ENCODE data around the gene THEMIS.
"Not testable (repeated sequence)": the region's sequence is repeated elsewhere in the genome, so short reads cannot be mapped to it uniquely, and the experiment has no call there.

The THEMIS gene

DNA sequence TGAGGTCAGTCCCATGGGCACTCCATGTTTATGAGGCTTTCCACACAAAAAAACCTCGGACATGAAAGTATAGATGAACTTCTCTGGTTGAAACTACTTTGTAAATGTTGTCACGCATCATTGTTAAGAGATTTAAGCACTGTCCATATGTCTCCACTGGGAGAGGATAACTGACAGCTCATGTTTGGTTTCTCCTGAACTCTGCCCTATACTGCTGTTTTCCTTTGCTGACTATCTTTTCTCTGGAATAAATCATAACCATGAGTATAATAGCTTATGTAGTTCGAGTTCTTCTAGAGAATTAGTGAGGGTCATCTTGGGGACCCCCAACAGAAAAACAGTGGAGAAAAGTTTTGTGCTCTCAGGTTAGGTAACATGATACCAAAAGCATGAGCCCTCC lies 14.3 kb downstream of the THEMIS start:
- no peak overlapping the region for H3K4me2 ChIP-seq (ENCODE audit: low read length)
- H3K4me1 ChIP-seq (ENCODE audit: control insufficient read depth, low read length): no peaks in the 10 kb centered on the region
- H3K79me2 ChIP-seq (ENCODE audit: control insufficient read depth, low read length): no peaks in the 10 kb centered on the region

GRCh38 chr6:127884134-127884533 lies 16.7 kb downstream of the THEMIS start:
- Histone ChIP-seq H3K27ac (ENCODE audit: low read depth, low read length) (no peak overlapping the region), H3F3A (ENCODE audit: control insufficient read depth, insufficient read depth) (no peaks in the 10 kb centered on the region), H3K36me3 (ENCODE audit: control insufficient read depth, low read length) (no peaks in the 10 kb centered on the region), H3K4me2 (ENCODE audit: low read length) (no peak overlapping the region), H3K4me1 (ENCODE audit: control insufficient read depth, low read length) (no peaks in the 10 kb centered on the region), H4K20me1 (ENCODE audit: control insufficient read depth, insufficient read depth, low read depth, low read length) (no peaks in the 10 kb centered on the region), H3K9me3 (ENCODE audit: control insufficient read depth, insufficient read depth, low read length) (no peaks in the 10 kb centered on the region), H3K27me3 (ENCODE audit: control insufficient read depth, low read length) (peaks cover 3% of the 10 kb centered on the region; the same call in 1 of the 2 replicates), H3K4me3 (ENCODE audit: low read length) (no peak overlapping the region), H3K9me2 (replicated peaks; ENCODE audit: control insufficient read depth, low read length) (no peaks in the 10 kb centered on the region), H3K79me2 (ENCODE audit: control insufficient read depth, low read length) (no peaks in the 10 kb centered on the region)
- no peak for TF ChIP-seq CTCF (IDR thresholded peaks at IDR 0.05; ENCODE audit: low read depth, low read length, poor library complexity, severe bottlenecking)

More for the DNA sequence above, 14.3 kb downstream of the THEMIS start:
- Histone ChIP-seq H4K20me1 (ENCODE audit: control insufficient read depth, insufficient read depth, low read depth, low read length) (no peaks in the 10 kb centered on the region), H3F3A (ENCODE audit: control insufficient read depth, insufficient read depth) (no peaks in the 10 kb centered on the region), H3K27ac (ENCODE audit: low read depth, low read length) (no peak overlapping the region), H3K9me2 (replicated peaks; ENCODE audit: control insufficient read depth, low read length) (no peaks in the 10 kb centered on the region), H3K4me3 (ENCODE audit: low read length) (no peak overlapping the region), H3K36me3 (ENCODE audit: control insufficient read depth, low read length) (no peaks in the 10 kb centered on the region), H3K9me3 (ENCODE audit: control insufficient read depth, insufficient read depth, low read length) (no peaks in the 10 kb centered on the region), H3K27me3 (ENCODE audit: control insufficient read depth, low read length) (no peaks in the 10 kb centered on the region)
- TF ChIP-seq EZH2phosphoT487 (IDR thresholded peaks at IDR 0.05; ENCODE audit: borderline replicate concordance, low read length): no peak
- no peak for TF ChIP-seq CTCF (IDR thresholded peaks at IDR 0.05; ENCODE audit: low read depth, low read length, poor library complexity, severe bottlenecking)

- not testable (repeated sequence) for H3K9me2 ChIP-seq (replicated peaks; ENCODE audit: control insufficient read depth, low read length); H3K27me3 ChIP-seq (ENCODE audit: control insufficient read depth, low read length); H3K27ac ChIP-seq (ENCODE audit: low read depth, low read length); H3K9me3 ChIP-seq (ENCODE audit: control insufficient read depth, insufficient read depth, low read length); H3K4me3 ChIP-seq (ENCODE audit: low read length); H3K4me1 ChIP-seq (ENCODE audit: control insufficient read depth, low read length); H3K79me2 ChIP-seq (ENCODE audit: control insufficient read depth, low read length); H3K36me3 ChIP-seq (ENCODE audit: control insufficient read depth, low read length); H4K20me1 ChIP-seq (ENCODE audit: control insufficient read depth, insufficient read depth, low read depth, low read length); H3F3A ChIP-seq (ENCODE audit: control insufficient read depth, insufficient read depth); H3K4me2 ChIP-seq (ENCODE audit: low read length)
These were observed 18.9 kb downstream of the THEMIS start for GRCh38 chr6:127881949-127882348.

GRCh38 chr6:127880429-127880828 lies 20.4 kb downstream of the THEMIS start:
- Histone ChIP-seq H4K20me1 (ENCODE audit: control insufficient read depth, insufficient read depth, low read depth, low read length) (no peaks in the 10 kb centered on the region), H3K27ac (ENCODE audit: low read depth, low read length) (no peak overlapping the region), H3K36me3 (ENCODE audit: control insufficient read depth, low read length) (no peaks in the 10 kb centered on the region), H3K4me1 (ENCODE audit: control insufficient read depth, low read length) (no peaks in the 10 kb centered on the region), H3F3A (ENCODE audit: control insufficient read depth, insufficient read depth) (no peaks in the 10 kb centered on the region), H3K27me3 (ENCODE audit: control insufficient read depth, low read length) (peaks cover 3% of the 10 kb centered on the region; the same call in 1 of the 2 replicates), H3K9me2 (replicated peaks; ENCODE audit: control insufficient read depth, low read length) (no peaks in the 10 kb centered on the region), H3K4me2 (ENCODE audit: low read length) (no peak overlapping the region), H3K4me3 (ENCODE audit: low read length) (no peak overlapping the region), H3K9me3 (ENCODE audit: control insufficient read depth, insufficient read depth, low read length) (no peaks in the 10 kb centered on the region), H3K79me2 (ENCODE audit: control insufficient read depth, low read length) (no peaks in the 10 kb centered on the region)
- TF ChIP-seq EZH2phosphoT487 (IDR thresholded peaks at IDR 0.05; ENCODE audit: borderline replicate concordance, low read length) (no peak), CTCF (IDR thresholded peaks at IDR 0.05; ENCODE audit: low read depth, low read length, poor library complexity, severe bottlenecking) (no peak)
